Ishikawa (cell line): ENCODE measurements around the gene MMP19.

Source experiments
- CEBPB ChIP-seq: IDR thresholded peaks from 2 replicates; pipeline ENCODE4 v1.6.1; 2012
- CREB1 ChIP-seq: IDR thresholded peaks from 2 replicates; pipeline ENCODE4 v1.6.1; 2012; ENCODE audit warnings: low read depth
- EGR1 ChIP-seq: IDR thresholded peaks from 2 replicates; pipeline ENCODE4 v1.6.1; 2012
- EP300 ChIP-seq: IDR thresholded peaks from 2 replicates; pipeline ENCODE4 v1.6.1; 2012; ENCODE audit warnings: borderline replicate concordance
- FOXM1 ChIP-seq: IDR thresholded peaks from 2 replicates; pipeline ENCODE4 v1.6.1; 2012; ENCODE audit warnings: low read depth, borderline replicate concordance
- MAX ChIP-seq: IDR thresholded peaks from 2 replicates; pipeline ENCODE4 v1.6.1; 2012
- NFIC ChIP-seq: IDR thresholded peaks from 2 replicates; pipeline ENCODE4 v1.6.1; 2012
- RAD21 ChIP-seq: IDR thresholded peaks from 2 replicates; pipeline ENCODE4 v1.6.1; 2012; ENCODE audit warnings: low read depth
- REST ChIP-seq: IDR thresholded peaks from 2 replicates; pipeline ENCODE4 v1.6.1; 2012; ENCODE audit warnings: low read depth, mild to moderate bottlenecking
- TAF1 ChIP-seq: IDR thresholded peaks from 2 replicates; pipeline ENCODE4 v1.6.1; 2012; ENCODE audit warnings: low read depth, mild to moderate bottlenecking
- TCF12 ChIP-seq: IDR thresholded peaks from 2 replicates; pipeline ENCODE4 v1.6.1; 2012; ENCODE audit warnings: low read depth
- TEAD4 ChIP-seq: IDR thresholded peaks from 2 replicates; pipeline ENCODE4 v1.6.1; 2012
- YY1 ChIP-seq: IDR thresholded peaks from 2 replicates; pipeline ENCODE4 v1.6.1; 2012; ENCODE audit warnings: low read depth
- ZBTB7A ChIP-seq: IDR thresholded peaks from 2 replicates; pipeline ENCODE4 v1.6.1; 2012; ENCODE audit warnings: low read depth
- TF ChIP-seq, protein P1 (sequence below): IDR thresholded peaks from 2 replicates; pipeline ENCODE4 v1.6.1; 2012

Gene MMP19

DNA sequence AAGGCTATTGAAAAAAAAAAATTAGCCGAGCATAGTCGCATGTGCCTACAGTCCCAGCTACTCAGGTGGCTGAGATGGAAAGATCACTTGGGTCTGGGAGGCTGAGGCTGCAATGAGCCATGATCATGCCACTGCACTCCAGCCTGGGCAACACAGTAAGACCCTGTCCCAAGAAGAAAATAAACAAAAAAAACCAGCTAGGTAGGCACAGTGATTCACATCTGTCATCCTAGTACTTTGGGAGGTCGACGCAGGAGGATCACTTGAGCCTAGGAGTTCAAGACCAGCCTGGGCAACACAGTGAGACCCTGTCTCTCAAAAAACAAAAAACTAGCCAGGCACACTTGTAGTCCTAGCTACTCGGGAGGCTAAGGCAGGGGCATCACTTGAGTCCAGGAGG lies 33.5 kb downstream of the MMP19 start:
- TF ChIP-seq TCF12: no peak
- TF ChIP-seq CREB1: no peak
- no peak for TF ChIP-seq EP300
- TF ChIP-seq FOXM1: no peak
- TF ChIP-seq, protein P1, sequence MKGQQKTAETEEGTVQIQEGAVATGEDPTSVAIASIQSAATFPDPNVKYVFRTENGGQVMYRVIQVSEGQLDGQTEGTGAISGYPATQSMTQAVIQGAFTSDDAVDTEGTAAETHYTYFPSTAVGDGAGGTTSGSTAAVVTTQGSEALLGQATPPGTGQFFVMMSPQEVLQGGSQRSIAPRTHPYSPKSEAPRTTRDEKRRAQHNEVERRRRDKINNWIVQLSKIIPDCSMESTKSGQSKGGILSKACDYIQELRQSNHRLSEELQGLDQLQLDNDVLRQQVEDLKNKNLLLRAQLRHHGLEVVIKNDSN: no peak
- no peak for TF ChIP-seq EGR1
- no peak for TF ChIP-seq CEBPB

- TF ChIP-seq TEAD4 (no peak), CREB1 (no peak), TAF1 (no peak), MAX (no peak), RAD21 (no peak), CEBPB (no peak)
- TF ChIP-seq, protein P1: no peak
Observed at GRCh38 chr12:55806982-55807381, 35.8 kb downstream of the MMP19 start.

- TF ChIP-seq ZBTB7A: no peak
Observed at GRCh38 chr12:55797550-55797949, 45.2 kb downstream of the MMP19 start.

DNA sequence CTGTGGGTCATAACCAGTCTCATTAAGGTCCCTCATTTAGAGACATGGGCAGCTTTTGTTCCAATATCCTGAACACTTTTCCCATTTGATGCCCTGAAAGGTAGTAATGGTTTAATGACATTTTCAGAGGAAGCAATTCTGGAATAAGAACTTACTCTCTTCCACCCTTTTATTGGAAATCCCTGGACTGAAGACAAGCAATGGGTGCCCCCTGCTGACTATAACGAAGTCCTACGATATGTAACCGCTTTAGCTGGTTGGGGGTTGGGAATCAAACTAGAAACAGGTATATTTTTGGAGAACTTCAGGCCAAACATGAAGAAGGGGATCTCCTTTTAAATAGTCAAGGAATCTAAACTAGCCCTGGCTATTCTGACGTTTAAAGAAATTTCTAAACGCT lies 45.7 kb downstream of the MMP19 start:
- TF ChIP-seq EP300: no peak
- TF ChIP-seq RAD21: peak; percentile 34

GRCh38 chr12:55795950-55796349 lies 46.8 kb downstream of the MMP19 start:
- no peak for TF ChIP-seq CREB1
- TF ChIP-seq REST: no peak

GRCh38 chr12:55789893-55790292 lies 52.8 kb downstream of the MMP19 start:
- TF ChIP-seq REST: no peak

GRCh38 chr12:55789171-55789570 lies 53.6 kb downstream of the MMP19 start:
- TF ChIP-seq TAF1 (no peak), FOXM1 (no peak), YY1 (no peak), TCF12 (no peak)

- TF ChIP-seq REST: no peak
- no peak for TF ChIP-seq FOXM1
- TF ChIP-seq TAF1: no peak
- TF ChIP-seq ZBTB7A: no peak
- TF ChIP-seq RAD21: no peak
- TF ChIP-seq, protein P1: no peak
- TF ChIP-seq NFIC: no peak
- TF ChIP-seq CREB1: no peak
- TF ChIP-seq EP300: no peak
- TF ChIP-seq YY1: no peak
- TF ChIP-seq TEAD4: no peak
- no peak for TF ChIP-seq MAX
- no peak for TF ChIP-seq CEBPB
- no peak for TF ChIP-seq TCF12
- no peak for TF ChIP-seq EGR1
Observed at GRCh38 chr12:55788546-55788945, 54.2 kb downstream of the MMP19 start.
